GM12865 (cell line): ENCODE measurements around the gene CEP41.
"Not testable (repeated sequence)": the region's sequence is repeated elsewhere in the genome, so short reads cannot be mapped to it uniquely, and the experiment has no call there.

ENCODE experiments used
- DNase-seq: peaks from one replicate; pipeline ENCODE4 v3.0.0; 2010; ENCODE audit warnings: low read depth
- H3K4me3 ChIP-seq: 2 replicates; pipeline ENCODE4 v1.5.1; 2011; ENCODE audit warnings: mild to moderate bottlenecking, low read depth, low read length, control low read depth
- TF ChIP-seq, protein P1 (sequence below): IDR thresholded peaks from 2 replicates; pipeline ENCODE4 v1.5.1; 2011; ENCODE audit warnings: low read length, control low read depth, low read depth, inconsistent platforms; ENCODE audit not compliant: insufficient read depth; ENCODE audit errors: missing control alignments

Gene CEP41

DNA sequence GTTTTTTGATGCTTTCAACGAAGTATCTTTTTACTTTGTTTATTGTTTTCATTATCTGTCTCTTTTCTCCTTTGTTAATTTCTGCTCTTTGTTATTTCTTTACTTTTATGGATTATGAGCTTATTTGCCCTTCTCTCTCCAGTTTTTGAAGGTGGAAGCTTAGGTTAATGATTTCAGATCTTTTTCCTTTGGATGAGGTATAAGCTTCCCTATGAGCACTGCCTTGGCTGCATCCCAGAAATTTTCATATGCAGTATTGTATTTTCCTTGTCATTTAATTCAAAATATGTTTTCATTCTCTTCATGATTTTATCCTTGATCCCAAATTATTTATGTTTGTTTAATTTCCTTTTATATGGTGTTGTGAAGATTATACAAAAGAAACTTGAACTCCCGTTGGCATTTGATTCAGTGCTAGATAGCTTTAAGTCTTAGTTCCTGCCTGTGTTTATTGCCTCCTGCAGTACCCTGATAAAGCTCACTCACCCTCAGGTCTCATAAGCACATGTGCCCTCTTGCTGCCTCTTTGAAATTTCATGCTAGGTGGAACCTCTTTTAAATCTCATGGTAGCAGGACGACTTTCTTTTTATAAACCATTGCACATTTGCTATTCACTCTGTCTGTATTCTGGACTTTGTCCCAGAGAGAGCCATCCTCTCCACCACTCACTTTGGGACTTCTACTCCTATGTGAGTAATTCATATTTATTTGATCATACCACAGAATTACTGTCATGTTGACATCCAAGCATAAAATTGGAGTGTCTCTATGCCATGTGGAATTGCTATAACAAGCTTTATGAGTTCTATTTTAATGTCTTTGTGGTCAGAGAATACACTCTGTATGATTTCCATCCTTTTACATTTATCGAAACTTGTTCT is 23.0 kb upstream of the CEP41 start:
- H3K4me3 ChIP-seq = no peak overlapping the region
- TF ChIP-seq, protein P1, sequence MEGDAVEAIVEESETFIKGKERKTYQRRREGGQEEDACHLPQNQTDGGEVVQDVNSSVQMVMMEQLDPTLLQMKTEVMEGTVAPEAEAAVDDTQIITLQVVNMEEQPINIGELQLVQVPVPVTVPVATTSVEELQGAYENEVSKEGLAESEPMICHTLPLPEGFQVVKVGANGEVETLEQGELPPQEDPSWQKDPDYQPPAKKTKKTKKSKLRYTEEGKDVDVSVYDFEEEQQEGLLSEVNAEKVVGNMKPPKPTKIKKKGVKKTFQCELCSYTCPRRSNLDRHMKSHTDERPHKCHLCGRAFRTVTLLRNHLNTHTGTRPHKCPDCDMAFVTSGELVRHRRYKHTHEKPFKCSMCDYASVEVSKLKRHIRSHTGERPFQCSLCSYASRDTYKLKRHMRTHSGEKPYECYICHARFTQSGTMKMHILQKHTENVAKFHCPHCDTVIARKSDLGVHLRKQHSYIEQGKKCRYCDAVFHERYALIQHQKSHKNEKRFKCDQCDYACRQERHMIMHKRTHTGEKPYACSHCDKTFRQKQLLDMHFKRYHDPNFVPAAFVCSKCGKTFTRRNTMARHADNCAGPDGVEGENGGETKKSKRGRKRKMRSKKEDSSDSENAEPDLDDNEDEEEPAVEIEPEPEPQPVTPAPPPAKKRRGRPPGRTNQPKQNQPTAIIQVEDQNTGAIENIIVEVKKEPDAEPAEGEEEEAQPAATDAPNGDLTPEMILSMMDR = no peak
- no peak for DNase-seq

- H3K4me3 ChIP-seq = no peak overlapping the region
- TF ChIP-seq, protein P1 = no peak
- no peak for DNase-seq
Measured at GRCh38 chr7:130461272-130461671, 20.5 kb upstream of the CEP41 start.

DNA sequence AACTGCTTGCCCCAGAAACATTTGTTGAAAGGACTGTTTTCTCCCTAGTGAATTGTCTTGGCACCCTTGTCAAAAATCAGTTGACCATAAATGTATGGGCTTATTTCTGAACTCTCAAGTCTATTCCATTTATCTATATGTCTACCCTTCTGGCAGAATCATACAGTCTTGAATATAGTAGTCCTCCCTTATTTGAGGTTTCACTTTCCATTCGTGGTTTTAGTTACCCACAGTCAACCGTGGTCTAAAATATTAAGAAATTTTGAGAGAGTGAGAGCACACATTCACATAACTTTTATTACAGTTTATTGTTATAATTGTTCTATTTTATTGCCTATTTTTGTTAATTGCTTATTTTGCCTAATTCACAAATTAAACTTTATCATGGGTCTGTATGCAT is 17.4 kb upstream of the CEP41 start:
- TF ChIP-seq, protein P1 = no peak
- no peak overlapping the region for H3K4me3 ChIP-seq
- DNase-seq = peak; percentile 46

DNA sequence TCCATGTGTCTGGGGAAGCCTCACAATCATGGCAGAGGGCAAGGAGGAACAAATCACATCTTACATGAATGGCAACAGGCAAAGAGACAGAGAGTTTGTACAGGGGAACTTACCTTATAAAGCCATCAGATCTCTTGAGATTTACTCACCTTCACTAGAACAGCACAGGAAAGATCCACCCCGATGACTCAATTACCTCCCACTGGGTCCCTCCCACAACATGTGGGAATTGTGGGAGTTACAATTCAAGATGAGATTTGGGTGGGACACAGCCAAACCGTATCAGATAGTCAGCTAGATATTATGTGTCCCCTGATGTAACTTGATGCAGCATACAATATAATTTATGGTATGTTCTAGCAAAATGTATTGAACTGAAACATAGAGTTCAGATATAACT is 14.1 kb upstream of the CEP41 start:
- no peak for DNase-seq
- TF ChIP-seq, protein P1 = no peak
- H3K4me3 ChIP-seq = no peak overlapping the region

- DNase-seq = no peak
- TF ChIP-seq, protein P1 = no peak
- H3K4me3 ChIP-seq = no peak overlapping the region
Measured at GRCh38 chr7:130452951-130453350, 12.1 kb upstream of the CEP41 start.

GRCh38 chr7:130451344-130451743 is 10.5 kb upstream of the CEP41 start:
- peak; percentile 23 for DNase-seq
- H3K4me3 ChIP-seq = not testable (repeated sequence)

DNA sequence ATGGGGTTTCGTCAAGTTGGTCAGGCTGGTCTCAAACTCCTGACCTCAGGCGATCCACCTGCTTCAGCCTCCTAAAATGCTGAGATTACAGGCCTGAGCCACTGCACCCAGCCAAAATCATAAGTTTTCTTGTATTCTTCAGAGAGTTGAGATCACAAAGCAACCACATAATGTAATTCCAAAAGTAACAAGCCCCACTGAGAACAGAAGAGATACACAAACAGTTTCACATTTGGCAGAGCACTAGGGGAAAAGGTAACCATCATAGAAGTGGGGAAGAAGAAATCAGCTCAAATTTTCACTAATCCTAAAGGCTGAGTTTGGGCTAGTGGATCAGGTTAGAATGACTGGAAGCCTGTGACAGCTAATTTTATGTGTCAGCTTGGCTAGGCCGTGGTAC is 5.4 kb upstream of the CEP41 start:
- TF ChIP-seq, protein P1 = no peak
- no peak overlapping the region for H3K4me3 ChIP-seq
- peak; percentile 44 for DNase-seq
